Fibroblast of mammary gland (primary cell): ENCODE results near the gene RCN2.
"Not testable (repeated sequence)": the region's sequence is repeated elsewhere in the genome, so short reads cannot be mapped to it uniquely, and the experiment has no call there.

ENCODE experiments used
- DNase-seq: peaks from one replicate; pipeline ENCODE4 v3.0.0-alpha.2; 2010; ENCODE audit warnings: low read depth
- H3K4me3 ChIP-seq: 2 replicates; pipeline ENCODE4 v1.5.1; 2011; ENCODE audit warnings: low read depth, mild to moderate bottlenecking, low read length, moderate library complexity; ENCODE audit not compliant: control insufficient read depth
- TF ChIP-seq, protein P1 (sequence below): conservative IDR thresholded peaks from 2 replicates; pipeline ENCODE4 v1.5.1; 2011; ENCODE audit warnings: low read depth, low read length, inconsistent platforms; ENCODE audit not compliant: control insufficient read depth, insufficient read depth

Gene RCN2, protein sequence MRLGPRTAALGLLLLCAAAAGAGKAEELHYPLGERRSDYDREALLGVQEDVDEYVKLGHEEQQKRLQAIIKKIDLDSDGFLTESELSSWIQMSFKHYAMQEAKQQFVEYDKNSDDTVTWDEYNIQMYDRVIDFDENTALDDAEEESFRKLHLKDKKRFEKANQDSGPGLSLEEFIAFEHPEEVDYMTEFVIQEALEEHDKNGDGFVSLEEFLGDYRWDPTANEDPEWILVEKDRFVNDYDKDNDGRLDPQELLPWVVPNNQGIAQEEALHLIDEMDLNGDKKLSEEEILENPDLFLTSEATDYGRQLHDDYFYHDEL

DNA sequence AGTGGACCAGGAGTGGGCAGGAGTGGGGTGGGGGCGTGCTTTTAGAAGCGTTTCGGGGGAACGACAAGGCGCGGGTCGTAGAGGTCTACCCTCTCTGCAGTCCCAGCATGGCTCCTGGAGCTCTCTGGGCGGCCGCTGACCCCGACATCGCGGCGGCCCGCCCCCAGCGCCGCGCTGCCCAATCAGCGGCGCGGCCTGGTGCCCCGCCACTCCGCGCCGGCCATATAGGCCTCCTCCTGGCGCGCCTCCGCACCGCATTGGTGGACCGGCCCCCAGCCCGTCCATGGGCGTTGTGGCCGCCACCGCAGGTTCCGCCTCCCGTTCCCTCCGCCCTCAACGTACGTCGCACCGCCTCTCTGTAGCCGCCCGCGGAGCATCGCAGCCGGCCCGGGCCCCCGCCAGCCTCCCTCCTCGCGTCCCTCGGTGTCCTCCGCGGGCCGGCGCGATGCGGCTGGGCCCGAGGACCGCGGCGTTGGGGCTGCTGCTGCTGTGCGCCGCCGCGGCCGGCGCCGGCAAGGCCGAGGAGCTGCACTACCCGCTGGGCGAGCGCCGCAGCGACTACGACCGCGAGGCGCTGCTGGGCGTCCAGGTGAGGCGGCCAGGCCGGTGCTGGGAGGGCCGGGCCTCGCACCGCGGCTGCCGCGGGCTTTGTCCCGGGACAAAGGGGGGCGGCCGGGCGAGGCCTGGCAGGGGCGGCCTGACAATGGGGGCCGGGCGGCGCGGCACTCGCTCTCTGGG, at the start of gene RCN2:
RCN2 (plus strand) TSS at position 353 of the 738 bp plus-strand sequence; CDS start at position 446, 93 bp downstream.
- H3K4me3 ChIP-seq: peak within 1 kb of the TSS; percentile 80
- TF ChIP-seq, protein P1, sequence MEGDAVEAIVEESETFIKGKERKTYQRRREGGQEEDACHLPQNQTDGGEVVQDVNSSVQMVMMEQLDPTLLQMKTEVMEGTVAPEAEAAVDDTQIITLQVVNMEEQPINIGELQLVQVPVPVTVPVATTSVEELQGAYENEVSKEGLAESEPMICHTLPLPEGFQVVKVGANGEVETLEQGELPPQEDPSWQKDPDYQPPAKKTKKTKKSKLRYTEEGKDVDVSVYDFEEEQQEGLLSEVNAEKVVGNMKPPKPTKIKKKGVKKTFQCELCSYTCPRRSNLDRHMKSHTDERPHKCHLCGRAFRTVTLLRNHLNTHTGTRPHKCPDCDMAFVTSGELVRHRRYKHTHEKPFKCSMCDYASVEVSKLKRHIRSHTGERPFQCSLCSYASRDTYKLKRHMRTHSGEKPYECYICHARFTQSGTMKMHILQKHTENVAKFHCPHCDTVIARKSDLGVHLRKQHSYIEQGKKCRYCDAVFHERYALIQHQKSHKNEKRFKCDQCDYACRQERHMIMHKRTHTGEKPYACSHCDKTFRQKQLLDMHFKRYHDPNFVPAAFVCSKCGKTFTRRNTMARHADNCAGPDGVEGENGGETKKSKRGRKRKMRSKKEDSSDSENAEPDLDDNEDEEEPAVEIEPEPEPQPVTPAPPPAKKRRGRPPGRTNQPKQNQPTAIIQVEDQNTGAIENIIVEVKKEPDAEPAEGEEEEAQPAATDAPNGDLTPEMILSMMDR: no peak
- peak; percentile 87 for DNase-seq

DNA sequence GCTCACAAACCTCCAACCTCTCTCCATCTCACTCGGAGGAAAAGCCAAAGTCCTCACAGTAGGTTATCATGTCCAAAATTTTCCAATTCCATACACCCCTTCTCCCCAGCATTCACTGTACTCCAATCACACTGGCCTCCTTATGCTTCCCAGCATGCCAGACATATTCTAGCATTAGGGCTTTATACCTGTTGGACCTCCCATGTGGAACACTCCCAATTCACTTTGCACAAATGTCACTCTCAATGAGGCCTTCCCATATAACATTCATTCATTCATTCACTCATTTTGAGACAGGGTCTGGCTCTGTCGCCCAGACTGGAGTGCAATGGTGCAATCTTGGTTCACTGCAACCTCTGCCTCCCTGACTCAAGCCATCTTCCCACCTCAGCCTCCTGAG, 46.3 kb upstream of the RCN2 start:
- DNase-seq: no peak
- H3K4me3 ChIP-seq: no peak overlapping the region
- TF ChIP-seq, protein P1: no peak

DNA sequence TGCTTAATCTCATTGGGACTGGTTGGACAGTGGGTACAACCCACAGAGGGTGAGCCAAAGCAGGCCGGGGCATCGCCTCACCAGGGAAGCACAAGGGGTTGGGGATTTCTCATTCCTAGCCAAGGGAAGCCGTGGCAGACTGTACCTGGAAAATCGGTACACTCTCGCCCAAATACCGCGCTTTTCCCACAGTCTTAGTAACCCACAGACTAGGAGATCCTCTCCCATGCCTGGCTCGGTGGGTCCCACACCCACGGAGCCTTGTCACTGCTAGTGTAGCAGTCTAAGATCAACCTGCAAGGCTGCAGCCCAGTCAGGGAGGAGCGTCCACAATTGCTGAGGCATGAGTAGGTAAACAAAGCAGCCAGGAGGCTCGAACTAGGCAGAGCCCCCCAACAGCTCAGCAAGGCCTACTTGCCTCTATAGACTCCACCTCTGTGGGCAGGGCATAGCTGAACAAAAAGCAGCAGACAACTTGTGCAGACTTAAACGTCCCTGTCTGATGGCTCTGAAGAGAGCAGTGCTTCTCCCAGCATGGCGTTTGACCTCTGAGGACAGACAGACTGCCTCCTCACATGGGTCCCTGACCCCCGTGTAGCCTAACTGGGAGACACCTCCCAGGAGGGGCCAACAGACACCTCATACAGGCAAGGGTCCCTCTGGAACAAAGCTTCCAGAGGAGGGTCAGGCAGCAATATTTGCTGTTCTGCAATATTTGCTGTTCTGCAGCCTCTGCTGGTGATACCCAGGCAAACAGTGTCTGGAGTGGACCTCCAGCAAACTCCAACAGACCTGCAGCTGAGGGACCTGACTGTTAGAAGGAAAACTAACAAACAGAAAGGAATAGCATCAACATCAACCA, 44.0 kb upstream of the RCN2 start:
- H3K4me3 ChIP-seq, DNase-seq: not testable (repeated sequence)

DNA sequence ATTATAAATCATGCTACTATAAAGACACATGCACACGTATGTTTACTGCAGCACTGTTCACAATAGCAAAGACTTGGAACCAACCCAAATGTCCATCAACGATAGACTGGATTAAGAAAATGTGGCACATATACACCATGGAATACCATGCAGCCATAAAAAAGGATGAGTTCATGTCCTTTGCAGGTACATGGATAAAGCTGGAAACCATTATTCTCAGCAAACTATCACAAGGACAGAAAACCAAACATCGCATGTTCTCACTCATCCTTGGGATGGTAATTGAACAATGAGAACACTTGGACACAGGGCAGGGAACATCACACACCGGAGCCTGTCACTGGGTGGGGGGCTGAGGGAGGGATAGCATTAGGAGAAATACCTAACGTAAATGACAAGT, 38.7 kb upstream of the RCN2 start:
- not testable (repeated sequence) for DNase-seq, H3K4me3 ChIP-seq

DNA sequence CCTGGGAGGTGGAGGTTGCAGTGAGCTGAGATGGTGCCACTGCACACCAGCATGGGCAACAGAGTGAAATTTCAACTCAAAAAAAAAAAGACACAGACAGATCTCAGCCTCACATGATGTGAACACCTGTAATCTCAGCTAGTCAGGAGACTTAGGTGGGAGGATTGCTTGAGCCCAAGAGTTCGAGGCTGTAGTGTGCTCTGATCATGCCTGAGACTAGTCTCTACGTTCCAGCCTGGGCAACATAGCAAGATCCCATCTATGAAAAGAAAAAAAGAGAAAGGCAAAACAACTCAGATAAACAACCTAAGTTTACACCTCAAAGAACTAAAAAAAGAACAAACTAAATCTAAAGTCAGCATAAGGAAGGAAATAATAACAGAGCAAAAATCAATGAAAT, 37.4 kb upstream of the RCN2 start:
- TF ChIP-seq, protein P1: no peak
- DNase-seq: no peak
- no peak overlapping the region for H3K4me3 ChIP-seq

DNA sequence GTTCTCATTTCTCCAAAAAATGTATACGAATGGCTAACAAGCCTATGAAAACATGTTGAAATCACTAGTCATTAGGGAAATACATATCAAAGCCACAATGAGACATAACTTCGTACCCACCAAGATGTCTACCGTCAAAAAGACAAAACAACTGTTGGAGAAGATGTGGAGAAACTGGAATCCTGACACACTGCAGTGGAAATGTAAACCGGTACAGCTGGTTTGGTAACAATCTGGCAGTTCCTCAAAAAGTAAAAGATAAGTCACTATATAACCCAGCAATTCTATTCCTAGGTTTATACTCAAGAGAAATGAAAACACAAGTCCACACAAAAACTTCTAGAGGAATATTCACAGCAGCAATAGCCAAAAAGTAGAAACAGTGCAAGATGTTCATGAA, 33.4 kb upstream of the RCN2 start:
- DNase-seq: no peak
- TF ChIP-seq, protein P1: no peak
- no peak overlapping the region for H3K4me3 ChIP-seq

DNA sequence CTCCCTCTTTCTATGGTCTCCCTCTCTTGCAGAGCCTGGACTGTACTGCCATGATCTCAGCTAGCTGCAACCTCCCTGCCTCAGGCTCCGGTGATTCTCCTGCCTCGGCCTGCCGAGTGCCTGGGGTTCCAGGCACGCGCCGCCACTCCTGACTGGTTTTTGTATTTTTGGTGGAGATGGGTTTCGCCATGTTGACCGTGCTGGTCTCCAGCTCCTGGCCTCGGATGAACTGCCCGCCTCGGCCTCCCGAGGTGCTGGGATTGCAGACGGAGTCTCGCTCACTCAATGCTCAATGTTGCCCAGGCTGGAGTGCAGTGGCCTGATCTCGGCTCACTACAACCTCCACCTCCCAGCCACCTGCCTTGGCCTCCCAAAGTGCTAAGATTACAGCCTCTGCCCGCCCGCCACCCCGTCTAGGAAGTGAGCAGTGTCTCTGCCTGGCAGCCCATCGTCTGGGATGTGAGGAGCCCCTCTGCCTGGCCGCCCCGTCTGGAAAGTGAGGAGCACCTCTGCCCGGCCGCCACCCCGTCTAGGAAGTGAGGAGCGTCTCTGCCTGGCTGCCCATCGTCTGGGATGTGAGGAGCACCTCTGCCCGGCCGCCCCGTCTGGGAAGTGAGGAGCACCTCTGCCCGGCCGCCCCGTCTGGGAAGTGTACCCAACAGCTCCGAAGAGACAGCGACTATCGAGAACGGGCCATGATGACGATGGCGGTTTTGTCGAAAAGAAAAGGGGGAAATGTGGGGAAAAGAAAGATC, 32.2 kb upstream of the RCN2 start:
- H3K4me3 ChIP-seq, DNase-seq: not testable (repeated sequence)

DNA sequence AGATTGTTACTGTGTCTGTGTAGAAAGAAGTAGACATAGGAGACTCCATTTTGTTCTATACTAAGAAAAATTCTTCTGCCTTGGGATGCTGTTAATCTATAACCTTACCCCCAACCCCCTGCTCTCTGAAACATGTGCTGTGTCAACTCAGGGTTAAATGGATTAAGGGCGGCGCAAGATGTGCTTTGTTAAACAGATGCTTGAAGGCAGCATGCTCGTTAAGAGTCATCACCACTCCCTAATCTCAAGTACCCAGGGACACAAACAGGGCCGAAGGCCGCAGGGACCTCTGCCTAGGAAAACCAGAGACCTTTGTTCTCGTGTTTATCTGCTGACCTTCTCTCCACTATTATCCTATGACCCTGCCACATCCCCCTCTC, 31.6 kb upstream of the RCN2 start:
- DNase-seq, H3K4me3 ChIP-seq: not testable (repeated sequence)
